Upper lobe of right lung (tissue), 1 donor: Measurements from ENCODE around the gene NPHP4. TPM values are rescaled to one million over a fixed set of nuclear protein-coding genes. Genes with fewer than 3 reads are reported as not detected.

Experiments used
- ATAC-seq: fragments of 200-7000 bp; cut with Tn5 transposase; one replicate; pipeline ENCODE4 v1.9.1; 2020; ENCODE audit warnings: mild to moderate bottlenecking, moderate library complexity
- DNase-seq: peaks from one replicate; pipeline ENCODE4 v3.0.0-alpha.2; 2020
- H3K27ac ChIP-seq: fragments of 200-600 bp; one replicate; pipeline ENCODE4 v1.8.0; 2022
- H3K27me3 ChIP-seq: fragments of 200-600 bp; one replicate; pipeline ENCODE4 v1.8.0; 2022; ENCODE audit warnings: mild to moderate bottlenecking
- H3K36me3 ChIP-seq: fragments of 200-600 bp; one replicate; pipeline ENCODE4 v1.8.0; 2022
- H3K4me1 ChIP-seq: fragments of 200-600 bp; one replicate; pipeline ENCODE4 v1.8.0; 2022
- H3K4me3 ChIP-seq: fragments of 200-600 bp; one replicate; pipeline ENCODE4 v1.8.0; 2022; ENCODE audit warnings: mild to moderate bottlenecking
- H3K9me3 ChIP-seq: fragments of 200-600 bp; one replicate; pipeline ENCODE4 v1.8.0; 2022
- intact Hi-C: fragments of 100-400 bp; cut with DNase I; formaldehyde crosslinking; loops from one replicate; pipeline ENCODE4 v1.11.0; 2022
- total RNA-seq: library from RNA; stranded (reverse); fragmentation: NEBNext Ultra II Directional; extraction: Animal tissue kit (Norgen Biotek cat#: 25700); gene quantifications from one replicate; pipeline ENCODE4 v1.2.1, GENCODE V29; 2021
- TF ChIP-seq, protein P1 (sequence below): fragments of 200-600 bp; IDR thresholded peaks from one replicate; pipeline ENCODE4 v1.8.0; 2022; ENCODE audit warnings: antibody characterized with exemption
- donor health status: DM: no; HTN: yes; CAD: no; lungs with severe emphysema.

The NPHP4 gene
- total RNA-seq, 1 donor from 2014 or later: 14.6 TPM

DNA sequence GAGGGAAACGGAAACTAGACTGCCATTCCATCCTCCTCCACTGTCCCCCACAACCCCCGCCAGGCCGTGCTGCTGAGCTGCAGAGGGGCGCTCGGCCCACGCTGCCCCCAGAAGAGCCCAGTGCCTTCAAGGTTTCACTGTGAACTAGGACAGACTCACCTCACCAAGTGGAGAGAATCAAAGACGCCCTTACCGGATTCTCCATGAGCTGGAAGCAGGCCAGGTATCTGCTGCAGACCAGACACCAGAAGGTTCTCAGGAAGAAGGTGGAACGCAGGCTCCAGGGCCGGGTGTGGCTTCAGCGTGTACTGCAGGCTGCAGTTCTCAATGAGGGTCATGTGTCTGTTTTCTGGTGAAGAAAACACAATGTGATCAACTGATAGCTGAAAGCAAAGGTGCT lies 30.6 kb downstream of the NPHP4 start:
- intact Hi-C loops: no loop called here
- Histone ChIP-seq H3K4me1 (no peaks in the 10 kb centered on the region), H3K4me3 (no peak overlapping the region), H3K9me3 (no peaks in the 10 kb centered on the region), H3K27ac (no peak overlapping the region), H3K27me3 (no peaks in the 10 kb centered on the region), H3K36me3 (peaks cover 22% of the 10 kb centered on the region)
- ATAC-seq (no peak), DNase-seq (peak; percentile 23)
- TF ChIP-seq, protein P1, sequence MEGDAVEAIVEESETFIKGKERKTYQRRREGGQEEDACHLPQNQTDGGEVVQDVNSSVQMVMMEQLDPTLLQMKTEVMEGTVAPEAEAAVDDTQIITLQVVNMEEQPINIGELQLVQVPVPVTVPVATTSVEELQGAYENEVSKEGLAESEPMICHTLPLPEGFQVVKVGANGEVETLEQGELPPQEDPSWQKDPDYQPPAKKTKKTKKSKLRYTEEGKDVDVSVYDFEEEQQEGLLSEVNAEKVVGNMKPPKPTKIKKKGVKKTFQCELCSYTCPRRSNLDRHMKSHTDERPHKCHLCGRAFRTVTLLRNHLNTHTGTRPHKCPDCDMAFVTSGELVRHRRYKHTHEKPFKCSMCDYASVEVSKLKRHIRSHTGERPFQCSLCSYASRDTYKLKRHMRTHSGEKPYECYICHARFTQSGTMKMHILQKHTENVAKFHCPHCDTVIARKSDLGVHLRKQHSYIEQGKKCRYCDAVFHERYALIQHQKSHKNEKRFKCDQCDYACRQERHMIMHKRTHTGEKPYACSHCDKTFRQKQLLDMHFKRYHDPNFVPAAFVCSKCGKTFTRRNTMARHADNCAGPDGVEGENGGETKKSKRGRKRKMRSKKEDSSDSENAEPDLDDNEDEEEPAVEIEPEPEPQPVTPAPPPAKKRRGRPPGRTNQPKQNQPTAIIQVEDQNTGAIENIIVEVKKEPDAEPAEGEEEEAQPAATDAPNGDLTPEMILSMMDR: no peak

DNA sequence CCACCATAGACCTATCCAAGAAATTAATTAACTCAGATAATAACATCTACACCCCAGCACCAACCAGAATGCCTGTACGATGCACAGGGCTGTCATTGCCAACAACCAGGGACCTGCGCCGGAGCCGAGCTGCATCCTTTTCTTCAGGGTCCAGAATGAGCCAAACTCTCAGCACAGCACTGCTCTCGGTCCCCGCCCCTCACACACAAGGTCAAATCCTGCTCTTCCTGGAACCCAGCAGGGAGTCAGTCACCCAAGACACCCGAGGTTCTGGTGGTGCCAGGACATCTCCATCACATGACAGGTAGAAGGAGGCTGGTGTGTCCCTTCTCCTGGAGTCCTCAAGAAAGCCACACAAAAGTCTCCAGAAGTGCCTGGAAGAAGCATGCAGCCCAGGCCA lies 31.9 kb downstream of the NPHP4 start:
- no peak overlapping the region for H3K4me3 ChIP-seq
- ATAC-seq: no peak
- no peaks in the 10 kb centered on the region for H3K27me3 ChIP-seq
- no peak overlapping the region for H3K27ac ChIP-seq
- no peaks in the 10 kb centered on the region for H3K9me3 ChIP-seq
- TF ChIP-seq, protein P1: no peak
- intact Hi-C loops: no loop called here
- peaks cover 26% of the 10 kb centered on the region for H3K36me3 ChIP-seq
- DNase-seq: peak; percentile 42
- no peaks in the 10 kb centered on the region for H3K4me1 ChIP-seq

GRCh38 chr1:5959667-5960230 lies 32.5 kb downstream of the NPHP4 start:
- H3K9me3 ChIP-seq: no peaks in the 10 kb centered on the region
- peak; percentile 26 for DNase-seq
- no peak overlapping the region for H3K27ac ChIP-seq
- TF ChIP-seq, protein P1: no peak
- ATAC-seq: no peak
- H3K27me3 ChIP-seq: no peaks in the 10 kb centered on the region
- H3K4me1 ChIP-seq: no peaks in the 10 kb centered on the region
- H3K4me3 ChIP-seq: no peak overlapping the region
- peaks cover 32% of the 10 kb centered on the region for H3K36me3 ChIP-seq
- intact Hi-C loops: no loop called here

GRCh38 chr1:5959087-5959486 lies 33.1 kb downstream of the NPHP4 start:
- Histone ChIP-seq H3K4me1 (no peaks in the 10 kb centered on the region), H3K9me3 (no peaks in the 10 kb centered on the region), H3K36me3 (peaks cover 34% of the 10 kb centered on the region), H3K4me3 (no peak overlapping the region), H3K27me3 (no peaks in the 10 kb centered on the region), H3K27ac (no peak overlapping the region)
- no peak for ATAC-seq
- TF ChIP-seq, protein P1: no peak
- intact Hi-C loops: no loop called here
- DNase-seq: no peak

DNA sequence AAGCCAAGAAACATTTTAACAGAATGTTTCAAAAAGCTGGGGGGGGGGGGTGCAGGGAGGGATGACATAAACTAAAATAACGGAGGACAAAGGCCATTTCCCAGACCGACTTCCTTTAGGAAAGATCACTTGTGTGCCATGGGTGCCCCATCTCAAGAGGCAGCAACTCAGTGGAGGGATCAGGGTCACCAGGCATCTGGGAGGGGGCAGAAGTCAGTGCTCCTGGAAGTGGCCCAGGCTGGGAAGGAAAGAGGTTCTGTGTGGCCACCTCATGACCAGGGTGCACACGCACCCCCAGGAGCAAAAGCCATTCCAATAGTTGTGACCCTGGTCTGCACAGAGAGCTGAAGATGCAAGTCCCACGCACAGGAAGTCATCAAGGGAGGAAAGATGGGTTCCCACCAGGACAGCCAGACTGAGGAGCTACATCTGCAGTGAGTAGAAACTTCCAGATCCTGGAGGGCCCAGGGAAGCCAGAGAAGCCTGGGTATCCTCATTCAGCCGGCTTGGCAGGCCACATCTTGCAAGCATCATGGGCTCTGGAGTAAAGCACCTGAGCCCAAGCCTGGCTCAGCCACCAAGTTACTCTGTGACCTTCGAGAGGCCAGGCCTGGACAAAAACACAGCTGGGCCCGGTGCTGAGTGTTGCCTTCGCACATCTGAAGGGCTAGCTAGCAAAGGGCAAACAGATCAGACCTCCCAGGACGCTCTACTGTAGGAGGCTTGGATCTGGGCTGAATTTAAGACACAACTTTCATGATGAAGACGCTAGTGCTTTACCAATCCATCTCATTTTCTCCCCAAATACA lies 36.0 kb downstream of the NPHP4 start:
- TF ChIP-seq, protein P1: no peak
- H3K4me1 ChIP-seq: no peaks in the 10 kb centered on the region
- intact Hi-C loops: no loop called here
- H3K9me3 ChIP-seq: no peaks in the 10 kb centered on the region
- ATAC-seq: no peak
- DNase-seq: peak; percentile 53
- no peak overlapping the region for H3K27ac ChIP-seq
- H3K27me3 ChIP-seq: no peaks in the 10 kb centered on the region
- peaks cover 40% of the 10 kb centered on the region for H3K36me3 ChIP-seq
- no peak overlapping the region for H3K4me3 ChIP-seq
